Tibial artery (tissue), 4 donors: ENCODE data around the gene ZBTB39.
"Not testable (repeated sequence)": the region's sequence is repeated elsewhere in the genome, so short reads cannot be mapped to it uniquely, and the experiment has no call there.

Experiments
- DNase-seq, 2 donors: peaks; one replicate each; pipeline ENCODE4 v3.0.0-alpha.2; 2019
- H3K27ac ChIP-seq, 2 donors: fragments of 200-600 bp; sonication (generic) in 1 of 2; 1 replicate in 1 of 2; 2 replicates in 1 of 2; pipeline ENCODE4 v1.5.1; 2018 to 2019; ENCODE audit warnings: mild to moderate bottlenecking in 1 of 2
- H3K27me3 ChIP-seq, 2 donors: fragments of 200-600 bp; sonication (generic) in 1 of 2; one replicate each; pipeline versions ENCODE4 v1.5.1 to v1.6.0; 2016 to 2019
- H3K36me3 ChIP-seq, 3 donors: fragments of 200-600 bp; sonication (generic) in 2 of 3; one replicate each; pipeline ENCODE4 v1.5.1; 2016 to 2019; ENCODE audit warnings: mild to moderate bottlenecking in 2 of 3
- H3K4me1 ChIP-seq, 4 donors: fragments of 200-600 bp; sonication (generic) in 2 of 4; 1 replicate in 3 of 4; 2 replicates in 1 of 4; pipeline ENCODE4 v1.5.1; 2016 to 2019
- H3K4me3 ChIP-seq, 2 donors: fragments of 200-600 bp; sonication (generic) in 1 of 2; 1 replicate in 1 of 2; 2 replicates in 1 of 2; pipeline ENCODE4 v1.5.1; 2018 to 2019; ENCODE audit warnings: mild to moderate bottlenecking in 2 of 2
- H3K9me3 ChIP-seq, 3 donors: fragments of 200-600 bp; sonication (generic) in 1 of 3; one replicate each; pipeline ENCODE4 v1.5.1; 2016 to 2019
- intact Hi-C: fragments of 100-400 bp; cut with DNase I; formaldehyde crosslinking; loops from one replicate; pipeline ENCODE4 v1.15.0; 2023; ENCODE audit warnings: low total_unique reads
- TF ChIP-seq, protein P1 (sequence below), 2 experiments: fragments of 200-600 bp in 1 of 2; fragments of 450-650 bp in 1 of 2; IDR thresholded peaks; one replicate each; pipeline ENCODE4 v1.5.1; 2017 to 2019; ENCODE audit warnings: antibody characterized with exemption in 2 of 2, mild to moderate bottlenecking in 1 of 2, moderate library complexity in 1 of 2

Gene ZBTB39

GRCh38 chr12:56979628-56980027 lies 26.7 kb downstream of the ZBTB39 start:
- Histone ChIP-seq H3K36me3 (no peaks in the 10 kb centered on the region), H3K9me3 (no peaks in the 10 kb centered on the region), H3K27ac (no peak overlapping the region), H3K4me3 (no peak overlapping the region), H3K27me3 (no peaks in the 10 kb centered on the region), H3K4me1 (no peaks in the 10 kb centered on the region)
- intact Hi-C loops, result no loop called here
- DNase-seq, result no peak
- TF ChIP-seq, protein P1, sequence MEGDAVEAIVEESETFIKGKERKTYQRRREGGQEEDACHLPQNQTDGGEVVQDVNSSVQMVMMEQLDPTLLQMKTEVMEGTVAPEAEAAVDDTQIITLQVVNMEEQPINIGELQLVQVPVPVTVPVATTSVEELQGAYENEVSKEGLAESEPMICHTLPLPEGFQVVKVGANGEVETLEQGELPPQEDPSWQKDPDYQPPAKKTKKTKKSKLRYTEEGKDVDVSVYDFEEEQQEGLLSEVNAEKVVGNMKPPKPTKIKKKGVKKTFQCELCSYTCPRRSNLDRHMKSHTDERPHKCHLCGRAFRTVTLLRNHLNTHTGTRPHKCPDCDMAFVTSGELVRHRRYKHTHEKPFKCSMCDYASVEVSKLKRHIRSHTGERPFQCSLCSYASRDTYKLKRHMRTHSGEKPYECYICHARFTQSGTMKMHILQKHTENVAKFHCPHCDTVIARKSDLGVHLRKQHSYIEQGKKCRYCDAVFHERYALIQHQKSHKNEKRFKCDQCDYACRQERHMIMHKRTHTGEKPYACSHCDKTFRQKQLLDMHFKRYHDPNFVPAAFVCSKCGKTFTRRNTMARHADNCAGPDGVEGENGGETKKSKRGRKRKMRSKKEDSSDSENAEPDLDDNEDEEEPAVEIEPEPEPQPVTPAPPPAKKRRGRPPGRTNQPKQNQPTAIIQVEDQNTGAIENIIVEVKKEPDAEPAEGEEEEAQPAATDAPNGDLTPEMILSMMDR (IDR thresholded peaks at IDR 0.05), result no peak

DNA sequence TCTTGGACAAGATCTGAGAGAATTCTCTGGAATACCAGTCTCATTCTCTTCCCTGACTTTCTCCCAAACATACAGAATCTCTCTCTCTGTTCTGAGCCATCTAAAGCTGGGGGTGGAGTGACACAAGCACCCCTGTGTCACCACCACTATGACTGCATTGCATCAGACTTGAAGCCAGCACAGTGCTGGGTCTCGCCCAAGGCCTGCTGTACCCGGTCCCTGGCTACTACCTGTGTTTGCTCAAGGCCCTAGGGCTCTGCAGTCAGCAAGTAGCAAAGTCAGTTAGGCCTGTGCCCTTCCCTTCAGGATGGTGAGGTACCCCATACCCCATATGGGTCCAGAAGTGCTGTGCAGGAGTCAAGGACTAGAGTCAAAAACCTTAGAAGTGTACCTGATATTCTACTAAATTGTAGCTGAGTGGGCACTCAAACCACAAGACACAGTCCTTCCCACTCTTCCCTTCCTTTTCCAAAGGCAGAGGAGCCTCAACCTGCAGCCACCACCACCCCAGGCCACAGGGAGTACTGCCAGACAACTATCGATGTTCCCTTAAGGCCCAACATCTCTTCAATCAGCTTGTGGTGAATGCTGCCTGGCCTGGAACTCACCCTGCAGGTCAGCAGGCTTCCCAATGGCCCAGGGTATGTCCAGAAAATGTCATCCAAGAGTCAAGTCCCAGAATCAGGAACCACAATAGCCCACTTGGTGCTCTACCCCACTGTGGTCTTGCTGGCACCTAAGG lies 27.8 kb downstream of the ZBTB39 start:
- Histone ChIP-seq H3K27ac (no peak overlapping the region), H3K4me1 (no peaks in the 10 kb centered on the region), H3K36me3 (no peaks in the 10 kb centered on the region), H3K27me3 (no peaks in the 10 kb centered on the region), H3K4me3 (no peak overlapping the region), H3K9me3 (no peaks in the 10 kb centered on the region)
- DNase-seq, result no peak
- intact Hi-C loops, result no loop called here
- TF ChIP-seq, protein P1 (IDR thresholded peaks at IDR 0.05), result no peak

DNA sequence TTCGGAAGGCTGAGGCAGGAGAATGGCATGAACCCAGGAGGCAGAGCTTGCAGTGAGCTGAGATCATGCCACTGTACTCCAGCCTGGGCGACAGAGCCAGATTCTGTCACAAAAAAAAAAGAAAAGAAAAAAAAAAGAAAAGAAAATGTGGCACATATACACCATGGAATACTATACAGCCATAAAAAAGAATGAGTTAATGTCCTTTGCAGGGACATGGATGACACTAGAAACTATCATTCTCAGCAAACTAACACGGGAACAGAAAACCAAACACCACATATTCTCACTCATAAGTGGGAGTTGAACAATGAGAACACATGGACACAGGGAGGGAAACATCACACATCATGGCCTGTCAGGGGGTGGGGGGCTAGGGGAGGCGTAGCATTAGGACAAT lies 29.0 kb downstream of the ZBTB39 start:
- H3K4me3 ChIP-seq, H3K4me1 ChIP-seq, H3K27me3 ChIP-seq, DNase-seq, H3K9me3 ChIP-seq, H3K27ac ChIP-seq, H3K36me3 ChIP-seq, intact Hi-C loops: not testable (repeated sequence)

DNA sequence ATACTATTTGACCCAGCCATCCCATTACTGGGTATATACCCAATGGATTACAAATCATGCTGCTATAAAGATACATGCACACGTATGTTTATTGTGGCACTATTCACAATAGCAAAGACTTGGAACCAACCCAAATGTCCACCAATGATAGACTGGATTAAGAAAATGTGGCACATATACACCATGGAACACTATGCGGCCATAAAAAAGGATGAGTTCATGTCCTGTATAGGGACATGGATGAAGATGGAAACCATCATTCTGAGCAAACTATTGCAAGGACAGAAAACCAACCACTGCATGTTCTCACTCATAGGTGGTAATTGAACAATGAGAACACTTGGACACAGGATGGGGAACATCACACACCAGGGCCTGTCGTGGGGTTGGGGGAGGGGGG lies 32.1 kb downstream of the ZBTB39 start:
- H3K4me3 ChIP-seq, H3K9me3 ChIP-seq, H3K27me3 ChIP-seq, H3K4me1 ChIP-seq, H3K27ac ChIP-seq, H3K36me3 ChIP-seq, DNase-seq, intact Hi-C loops: not testable (repeated sequence)

DNA sequence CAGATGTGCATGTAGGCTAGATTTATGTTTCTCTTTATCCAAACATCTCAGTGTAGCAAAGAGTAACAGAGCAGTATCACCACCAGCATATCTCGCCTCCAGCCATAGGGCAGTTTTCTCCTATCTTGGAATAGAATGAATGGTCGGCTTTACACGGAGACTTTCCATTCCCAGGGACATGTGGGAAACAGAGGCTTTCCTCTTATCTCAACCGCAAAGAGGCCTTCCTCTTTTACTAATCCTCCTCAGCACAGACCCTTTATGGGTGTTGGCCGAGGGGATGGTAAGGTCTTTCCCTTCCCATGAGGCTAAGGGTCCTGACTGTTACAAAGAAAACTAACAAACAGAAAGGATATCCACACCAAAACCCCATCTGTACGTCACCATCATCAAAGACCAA lies 37.4 kb downstream of the ZBTB39 start:
- DNase-seq, intact Hi-C loops: not testable (repeated sequence)

GRCh38 chr12:56965997-56966642 lies 40.2 kb downstream of the ZBTB39 start:
- H3K9me3 ChIP-seq, H3K4me3 ChIP-seq, DNase-seq, intact Hi-C loops, H3K27ac ChIP-seq, H3K36me3 ChIP-seq, H3K4me1 ChIP-seq, H3K27me3 ChIP-seq: not testable (repeated sequence)

More for the DNA sequence above, 37.4 kb downstream of the ZBTB39 start:
- H3K9me3 ChIP-seq, H3K27ac ChIP-seq, H3K27me3 ChIP-seq, H3K4me1 ChIP-seq, H3K4me3 ChIP-seq, H3K36me3 ChIP-seq: not testable (repeated sequence)

DNA sequence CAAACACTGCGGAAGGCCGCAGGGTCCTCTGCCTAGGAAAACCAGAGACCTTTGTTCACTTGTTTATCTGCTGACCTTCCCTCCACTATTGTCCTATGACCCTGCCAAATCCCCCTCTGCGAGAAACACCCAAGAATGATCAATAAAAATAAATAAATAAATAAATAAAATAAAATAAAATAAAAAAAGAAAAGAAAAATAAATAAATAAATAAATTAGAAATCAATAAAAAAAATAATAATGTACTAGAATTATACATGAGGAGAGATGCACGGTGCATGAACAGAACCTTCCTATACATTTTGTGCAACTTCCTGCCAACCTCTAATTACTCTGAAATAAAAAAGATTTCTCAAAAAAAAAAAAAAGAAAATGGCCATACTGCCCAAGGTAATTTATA lies 41.2 kb downstream of the ZBTB39 start:
- H3K9me3 ChIP-seq, H3K36me3 ChIP-seq, H3K4me1 ChIP-seq, H3K4me3 ChIP-seq, H3K27me3 ChIP-seq, DNase-seq, H3K27ac ChIP-seq, intact Hi-C loops: not testable (repeated sequence)

DNA sequence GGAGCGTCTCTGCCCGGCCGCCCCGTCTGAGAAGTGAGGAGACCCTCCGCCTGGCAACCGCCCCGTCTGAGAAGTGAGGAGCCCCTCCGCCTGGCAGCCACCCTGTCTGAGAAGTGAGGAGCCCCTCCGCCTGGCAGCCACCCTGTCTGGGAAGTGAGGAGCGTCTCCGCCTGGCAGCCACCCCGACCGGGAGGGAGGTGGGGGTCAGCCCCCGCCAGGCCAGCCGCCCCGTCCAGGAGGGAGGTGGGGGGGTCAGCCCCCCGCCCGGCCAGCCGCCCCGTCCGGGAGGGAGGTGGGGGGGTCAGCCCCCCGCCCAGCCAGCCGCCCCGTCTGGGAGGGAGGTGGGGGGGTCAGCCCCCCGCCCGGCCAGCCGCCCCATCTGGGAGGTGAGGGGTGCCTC lies 42.8 kb downstream of the ZBTB39 start:
- H3K36me3 ChIP-seq, intact Hi-C loops, DNase-seq, H3K4me1 ChIP-seq, H3K4me3 ChIP-seq, H3K27ac ChIP-seq, H3K27me3 ChIP-seq: not testable (repeated sequence)
- H3K9me3 ChIP-seq, result peaks cover 0 to 11% (median 11%) of the 10 kb centered on the region in 3 donors

- intact Hi-C loops, DNase-seq, H3K27me3 ChIP-seq, H3K36me3 ChIP-seq, H3K4me3 ChIP-seq, H3K27ac ChIP-seq, H3K4me1 ChIP-seq: not testable (repeated sequence)
- H3K9me3 ChIP-seq, result peaks cover 0 to 22% (median 17%) of the 10 kb centered on the region in 3 donors
Measured at GRCh38 chr12:56962247-56962646, 44.1 kb downstream of the ZBTB39 start.
